ENCODE data around the gene SH3GLB1.
"Not testable (repeated sequence)": the region's sequence is repeated elsewhere in the genome, so short reads cannot be mapped to it uniquely, and the experiment has no call there.

Gene SH3GLB1

GRCh38 chr1:86704458-86704971, at the start of gene SH3GLB1:
SH3GLB1 (plus strand) TSS chr1:86704576; CDS start chr1:86704900, 324 bp downstream.
- DNase-seq = peak; percentile 89 to 91

GRCh38 chr1:86658381-86658780, 46.0 kb upstream of the SH3GLB1 start:
- not testable (repeated sequence) for DNase-seq

GRCh38 chr1:86666368-86666767, 38.0 kb upstream of the SH3GLB1 start:
- no peak for DNase-seq

GRCh38 chr1:86687595-86687994, 16.8 kb upstream of the SH3GLB1 start:
- DNase-seq = no peak

- no peak for DNase-seq
Observed at GRCh38 chr1:86692641-86693040, 11.7 kb upstream of the SH3GLB1 start.

- DNase-seq = no peak
Observed at GRCh38 chr1:86695400-86695799, 9.0 kb upstream of the SH3GLB1 start.

GRCh38 chr1:86696522-86696921, 7.9 kb upstream of the SH3GLB1 start:
- no peak for DNase-seq

GRCh38 chr1:86699186-86699585, 5.2 kb upstream of the SH3GLB1 start:
- no peak for DNase-seq

- no peak for DNase-seq
Observed at GRCh38 chr1:86701731-86702130, 2.6 kb upstream of the SH3GLB1 start.

- DNase-seq = not testable (repeated sequence)
Observed at GRCh38 chr1:86702954-86703494, 1.4 kb upstream of the SH3GLB1 start.

GRCh38 chr1:86703696-86704457, 499 bp upstream of the SH3GLB1 start:
- peak; percentile 50 to 69 for DNase-seq

- peak; percentile 47 to 68 for DNase-seq
Observed at GRCh38 chr1:86704972-86705664, 742 bp downstream of the SH3GLB1 start.

- no peak for DNase-seq
Observed at GRCh38 chr1:86705665-86705985, 1.2 kb downstream of the SH3GLB1 start.

- DNase-seq = no peak
Observed at GRCh38 chr1:86706018-86706635, 1.8 kb downstream of the SH3GLB1 start.

- no peak for DNase-seq
Observed at GRCh38 chr1:86708920-86709319, 4.5 kb downstream of the SH3GLB1 start.

GRCh38 chr1:86712088-86712860, 7.9 kb downstream of the SH3GLB1 start:
- DNase-seq = no peak

GRCh38 chr1:86713477-86713876, 9.1 kb downstream of the SH3GLB1 start:
- no peak for DNase-seq

- no peak for DNase-seq
Observed at GRCh38 chr1:86714159-86714558, 9.8 kb downstream of the SH3GLB1 start.

- no peak for DNase-seq
Observed at GRCh38 chr1:86714561-86715244, 10.3 kb downstream of the SH3GLB1 start.

- no peak for DNase-seq
Observed at GRCh38 chr1:86718786-86719185, 14.4 kb downstream of the SH3GLB1 start.

GRCh38 chr1:86731416-86731815, 27.0 kb downstream of the SH3GLB1 start:
- no peak for DNase-seq

GRCh38 chr1:86733340-86733739, 29.0 kb downstream of the SH3GLB1 start:
- no peak for DNase-seq

All from CD4-positive, alpha-beta T cell treated with Interferon alpha-2 for 1 hour (primary cell).